HPDE6-E6E7 (cell line): ENCODE results near the gene AK3.

Experiments
- DNase-seq: peaks from one replicate; pipeline ENCODE4 v3.0.0; 2011; ENCODE audit warnings: missing footprints; ENCODE audit errors: extremely low spot score

Gene AK3

DNA sequence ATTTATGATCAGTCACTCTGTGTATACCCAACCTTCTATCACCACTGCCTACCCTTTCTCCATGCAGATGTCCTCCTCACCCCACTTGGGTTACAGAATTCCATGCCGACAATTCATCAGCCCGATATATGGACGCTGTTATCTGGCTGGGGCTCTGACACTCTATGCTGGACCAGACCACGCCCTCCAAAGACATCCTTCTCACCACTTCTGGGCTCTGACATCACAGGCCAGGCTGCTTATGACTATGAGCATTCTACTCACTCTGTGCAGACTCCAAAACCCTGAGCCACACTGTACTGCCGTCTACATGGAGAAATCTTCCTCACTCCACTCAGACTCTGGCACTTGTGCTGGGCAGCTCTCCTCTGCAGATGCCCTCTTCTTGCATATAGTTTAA, 7.6 kb upstream of the AK3 start:
- no peak for DNase-seq

DNA sequence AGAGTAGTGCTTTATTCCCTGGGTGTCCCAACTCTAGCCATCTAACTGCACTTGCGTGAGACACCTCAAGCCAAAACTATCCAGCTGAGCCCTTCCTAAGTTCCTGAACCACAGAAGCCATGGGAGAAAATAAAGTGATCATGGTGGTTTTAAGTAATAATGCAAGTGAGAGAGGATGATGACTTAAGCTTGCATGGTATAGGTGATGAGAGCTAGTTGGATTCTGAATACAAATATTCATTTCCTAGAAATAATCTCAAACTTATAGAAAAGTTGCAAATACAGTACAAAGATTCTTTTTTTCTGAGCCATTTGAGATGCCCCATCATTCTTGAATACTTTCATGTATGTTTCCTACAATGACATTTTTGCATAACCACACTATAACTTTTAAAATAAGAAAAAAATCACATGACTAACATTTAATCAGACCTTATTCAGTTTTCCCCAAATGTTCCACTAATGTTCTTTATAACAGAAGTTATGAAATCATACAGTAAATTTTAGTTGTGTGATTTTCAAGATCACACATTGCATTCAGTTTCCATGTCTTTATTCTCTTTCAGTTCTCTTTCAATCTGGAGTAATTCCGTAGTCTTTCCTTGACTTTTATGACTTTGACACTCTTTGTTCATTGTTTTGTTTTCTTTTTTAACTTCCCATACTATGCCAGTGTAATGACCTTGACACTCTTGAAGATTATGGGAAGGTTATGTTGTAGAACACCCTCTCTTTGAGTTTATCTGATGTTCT, 5.5 kb upstream of the AK3 start:
- DNase-seq: no peak

DNA sequence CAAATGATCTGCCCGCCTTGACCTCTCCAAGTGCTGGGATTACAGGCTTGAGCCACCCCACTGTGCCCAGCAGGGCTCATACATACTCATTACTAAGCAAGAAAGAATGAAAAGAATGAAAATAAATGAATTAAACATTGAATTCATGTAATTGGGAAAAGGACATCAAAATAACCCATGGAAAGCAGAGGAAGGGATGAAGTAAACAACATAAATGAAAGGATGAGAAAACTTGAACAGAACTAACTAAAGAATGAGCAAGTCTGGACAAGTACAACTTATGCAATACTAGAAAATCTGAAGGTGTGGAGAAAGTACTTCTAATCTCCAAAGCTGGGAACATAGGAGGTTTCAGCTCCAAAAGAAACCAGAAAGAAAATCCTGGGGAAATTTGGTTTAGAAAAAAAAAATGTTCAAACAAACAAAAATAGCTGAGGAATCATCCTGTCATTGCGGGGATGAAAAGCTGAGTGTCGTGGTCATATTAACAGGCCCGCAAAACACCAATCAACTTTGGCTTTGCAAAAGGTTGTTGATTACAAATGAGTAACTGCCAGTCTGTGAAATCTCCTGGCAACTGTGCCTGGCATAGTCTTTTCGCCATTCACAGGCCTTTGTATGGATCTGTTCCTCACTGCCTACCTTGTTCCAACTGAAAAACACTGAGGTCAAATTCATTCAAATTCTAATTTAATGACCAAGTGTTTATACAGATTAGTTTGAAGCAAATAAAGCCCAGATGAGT, 2.3 kb upstream of the AK3 start:
- no peak for DNase-seq

- DNase-seq: no peak
Measured at GRCh38 chr9:4742246-4742645, 1.2 kb upstream of the AK3 start.

GRCh38 chr9:4741365-4742089, 525 bp upstream of the AK3 start:
- DNase-seq: no peak

DNA sequence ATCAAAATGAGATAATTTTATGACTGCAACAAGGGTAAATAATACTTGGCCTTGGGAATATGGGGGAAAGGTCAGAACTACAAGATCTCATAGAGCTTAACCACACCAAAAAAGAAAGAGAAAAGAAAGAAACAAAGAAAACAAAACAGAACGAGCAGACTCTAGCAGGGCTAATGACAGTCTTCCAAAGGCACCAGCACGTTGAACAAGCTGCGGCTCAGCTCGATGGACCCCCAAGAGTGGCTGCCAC, 689 bp downstream of the AK3 start:
- no peak for DNase-seq

GRCh38 chr9:4739587-4740387, 1.2 kb downstream of the AK3 start:
- DNase-seq: no peak

DNA sequence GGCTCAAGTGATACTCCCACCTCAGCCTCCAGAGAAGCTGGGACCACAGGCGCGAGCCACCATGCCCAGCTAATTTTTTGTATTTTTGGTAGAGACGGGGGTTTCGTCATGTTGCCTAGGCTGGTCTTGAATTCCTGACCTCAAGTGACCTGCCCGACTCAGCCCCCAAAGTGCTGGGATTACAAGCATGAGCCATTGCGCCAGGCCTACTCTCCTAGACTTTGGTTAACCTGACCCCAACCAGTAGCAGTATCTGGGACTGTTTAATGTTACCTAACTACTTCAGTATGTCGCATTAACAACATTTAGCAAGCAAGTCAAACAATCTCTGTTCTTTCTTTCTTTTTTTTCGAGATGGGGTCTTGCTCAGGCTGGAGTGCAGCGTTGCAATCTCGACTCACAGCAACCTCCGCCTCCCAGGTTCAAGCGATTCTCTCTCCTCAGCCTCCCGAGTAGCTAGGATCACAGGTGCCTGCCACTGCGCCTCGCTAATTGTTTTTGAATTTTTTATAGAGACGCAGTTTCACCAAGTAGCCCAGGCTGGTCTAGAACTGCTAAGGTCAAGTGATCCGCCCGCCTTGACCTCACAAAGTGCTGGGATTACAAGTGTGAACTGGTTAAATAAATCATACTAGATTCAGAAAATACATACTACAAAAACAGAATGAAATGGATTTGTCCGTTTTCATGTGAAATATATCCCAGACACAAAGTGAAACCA, 2.0 kb downstream of the AK3 start:
- no peak for DNase-seq

DNA sequence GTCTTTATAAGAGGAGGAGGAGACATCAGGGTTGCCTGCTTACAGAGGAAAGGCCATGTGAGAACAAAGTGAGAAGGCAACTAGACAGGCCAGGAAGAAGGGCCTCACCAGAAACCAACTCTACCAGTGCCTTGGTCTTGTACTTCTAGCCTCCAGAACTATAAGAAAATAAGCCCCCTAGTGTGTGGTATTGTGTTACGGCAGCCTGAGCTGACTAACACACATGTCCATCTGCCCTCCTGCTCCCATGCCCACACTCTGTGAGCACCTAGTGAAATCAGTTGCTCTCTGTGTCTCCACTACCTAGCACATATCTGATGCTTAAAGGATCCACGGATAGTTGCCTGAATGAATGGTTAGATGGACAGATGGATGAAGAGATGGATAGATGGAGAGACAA, 6.9 kb downstream of the AK3 start:
- no peak for DNase-seq

- DNase-seq: no peak
Measured at GRCh38 chr9:4732890-4733289, 8.1 kb downstream of the AK3 start.

DNA sequence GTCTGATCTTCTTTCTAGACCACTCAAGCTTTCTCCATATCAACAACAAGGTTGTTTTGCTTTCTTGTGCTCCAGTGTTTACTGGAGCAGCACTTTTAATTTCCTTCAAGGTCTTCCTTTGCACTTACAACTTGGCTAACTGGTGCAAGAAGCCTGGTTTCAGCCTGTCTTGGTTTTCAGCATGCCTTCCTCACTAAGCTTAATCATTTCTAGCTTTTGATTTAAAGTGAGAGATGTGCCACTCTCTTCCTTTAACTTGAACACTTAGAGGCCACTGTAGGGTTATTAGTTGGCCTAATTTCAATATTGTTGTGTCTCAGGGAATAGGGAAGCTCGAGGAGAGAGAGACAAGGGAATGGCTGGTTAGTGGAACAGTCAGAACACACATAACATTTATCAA, 13.4 kb downstream of the AK3 start:
- DNase-seq: no peak

- DNase-seq: no peak
Measured at GRCh38 chr9:4725706-4726442, 15.1 kb downstream of the AK3 start.

DNA sequence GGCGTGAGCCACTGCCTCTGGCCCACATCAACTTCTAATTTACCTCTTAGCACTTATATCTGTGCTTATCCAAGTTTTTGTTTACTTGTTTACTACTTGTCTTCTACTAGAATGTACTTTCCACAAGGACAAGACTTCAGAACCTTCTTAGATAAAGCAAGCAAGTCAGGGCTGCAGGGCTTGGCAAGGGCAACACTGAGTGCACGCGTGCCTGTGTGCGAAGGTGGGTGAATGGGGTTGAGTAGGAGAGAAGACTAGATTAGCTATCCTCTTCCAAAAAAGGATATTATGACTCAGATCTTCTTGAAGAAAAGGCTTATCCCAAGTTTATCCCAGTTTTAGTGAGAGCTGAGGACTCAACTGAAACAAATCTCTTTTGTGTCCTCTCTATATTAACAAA, 19.3 kb downstream of the AK3 start:
- DNase-seq: no peak

DNA sequence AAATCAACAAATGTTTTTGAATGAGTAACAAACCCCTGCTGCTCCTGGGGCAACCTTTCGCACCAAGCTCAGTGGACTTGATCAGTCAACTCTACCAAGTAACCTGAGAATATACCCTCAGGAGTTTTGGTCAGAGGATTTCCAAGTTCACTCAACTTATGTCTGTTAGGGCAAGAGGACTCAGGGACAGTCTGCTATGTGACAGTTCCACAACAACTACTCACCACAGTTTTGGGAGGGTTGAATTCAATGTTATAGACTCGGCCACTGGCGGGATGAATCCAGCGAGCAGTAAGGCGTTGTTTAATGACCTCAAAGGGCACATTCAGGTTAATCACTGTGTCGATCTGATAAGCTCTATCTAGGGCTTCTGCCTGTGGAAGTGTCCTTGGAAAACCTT, 22.1 kb downstream of the AK3 start:
- DNase-seq: no peak

DNA sequence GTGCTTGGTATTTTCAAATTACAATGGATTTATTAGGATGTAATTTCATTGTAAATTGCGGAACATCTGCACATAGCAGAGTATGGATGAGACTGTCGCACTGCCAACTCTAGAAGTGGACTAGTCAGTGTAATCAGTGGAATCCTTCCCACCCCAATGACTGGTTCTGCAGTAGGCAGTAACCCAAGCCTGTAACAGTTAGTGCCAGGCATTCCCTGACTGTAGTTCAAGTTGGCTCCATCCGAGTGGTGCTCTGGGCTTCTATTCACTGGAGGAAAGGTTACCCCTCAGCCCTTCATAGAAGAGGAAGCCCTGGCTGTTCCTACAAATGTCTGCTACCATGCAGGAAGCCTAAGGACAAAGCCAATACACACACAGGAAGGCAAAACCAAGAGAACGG, 23.2 kb downstream of the AK3 start:
- no peak for DNase-seq

GRCh38 chr9:4716163-4716562, 24.8 kb downstream of the AK3 start:
- DNase-seq: no peak

DNA sequence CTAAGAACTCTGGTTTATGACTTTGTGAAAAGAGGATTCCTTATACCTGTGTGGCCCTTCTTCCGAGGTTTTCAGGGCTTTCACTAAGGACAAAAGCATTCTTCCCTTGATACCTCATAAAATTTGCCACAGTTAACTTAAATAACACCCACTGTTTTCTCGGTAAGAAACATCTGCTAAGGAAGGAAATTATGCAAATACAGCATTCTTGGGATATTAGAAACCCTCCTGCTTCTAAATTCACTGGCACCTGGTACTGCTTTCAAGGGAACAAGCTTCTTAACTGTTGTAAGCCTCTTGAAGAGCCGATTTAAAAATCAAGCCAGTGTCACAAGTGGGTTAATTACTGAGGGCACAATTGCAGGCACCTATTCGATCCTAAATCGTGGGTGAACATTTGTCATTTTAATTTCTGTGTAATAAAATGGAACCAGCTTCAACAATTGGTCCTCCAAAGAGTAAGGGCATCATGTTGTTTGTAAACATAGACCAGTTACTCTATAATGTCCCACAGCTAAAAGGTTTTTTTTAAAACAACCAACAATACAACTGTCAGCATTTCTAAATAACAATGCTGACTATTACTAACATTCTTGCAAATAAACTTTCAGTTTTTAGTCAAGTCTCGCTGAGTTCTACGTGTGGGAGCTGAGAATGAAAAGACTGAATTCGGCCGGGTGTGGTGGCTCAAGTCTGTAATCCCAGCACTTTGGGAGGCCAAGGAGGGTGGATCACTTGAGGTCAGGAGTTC, 26.6 kb downstream of the AK3 start:
- DNase-seq: no peak

GRCh38 chr9:4713849-4714248, 27.2 kb downstream of the AK3 start:
- no peak for DNase-seq

DNA sequence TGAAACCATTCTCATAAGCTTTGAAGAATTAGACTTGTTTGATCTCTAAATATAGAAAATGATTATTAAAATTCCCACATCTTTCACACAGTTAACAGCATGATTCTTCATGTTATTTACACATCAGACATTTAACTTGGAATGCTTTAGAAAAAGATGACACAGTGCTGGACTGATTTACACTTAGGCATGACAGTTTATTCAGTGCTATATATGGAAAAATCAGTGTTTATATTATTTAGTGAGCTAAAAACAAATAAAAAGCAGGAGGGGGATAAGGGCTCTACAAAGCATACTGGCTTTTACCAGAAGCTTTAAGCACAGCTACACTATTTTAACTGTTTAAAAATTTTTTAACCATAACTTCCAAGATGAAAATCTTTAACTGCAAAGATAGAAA, 31.6 kb downstream of the AK3 start:
- DNase-seq: no peak

- no peak for DNase-seq
Measured at GRCh38 chr9:4706971-4707622, 33.9 kb downstream of the AK3 start.
